ENCODE measurements around the gene ADAMTS17.

ADAMTS17 gene

GRCh38 chr15:100309109-100310040 lies 32.4 kb downstream of the ADAMTS17 start:
- no peak for DNase-seq

GRCh38 chr15:100308608-100309007 lies 33.2 kb downstream of the ADAMTS17 start:
- no peak for DNase-seq

GRCh38 chr15:100308213-100308600 lies 33.6 kb downstream of the ADAMTS17 start:
- DNase-seq, result no peak

GRCh38 chr15:100307241-100308212 lies 34.2 kb downstream of the ADAMTS17 start:
- no peak for DNase-seq

- no peak for DNase-seq
These were observed 35.7 kb downstream of the ADAMTS17 start for GRCh38 chr15:100306098-100306497.

- DNase-seq, result no peak
These were observed 39.8 kb downstream of the ADAMTS17 start for GRCh38 chr15:100301910-100302431.

- no peak for DNase-seq
These were observed 43.5 kb downstream of the ADAMTS17 start for GRCh38 chr15:100298257-100298656.

- no peak for DNase-seq
These were observed 44.0 kb downstream of the ADAMTS17 start for GRCh38 chr15:100297812-100298211.

- no peak for DNase-seq
These were observed 45.7 kb downstream of the ADAMTS17 start for GRCh38 chr15:100295939-100296565.

- no peak for DNase-seq
These were observed 49.8 kb downstream of the ADAMTS17 start for GRCh38 chr15:100292010-100292409.

GRCh38 chr15:100291106-100291505 lies 50.7 kb downstream of the ADAMTS17 start:
- no peak for DNase-seq

GRCh38 chr15:100285641-100286295 lies 56.0 kb downstream of the ADAMTS17 start:
- no peak for DNase-seq

- no peak for DNase-seq
These were observed 57.1 kb downstream of the ADAMTS17 start for GRCh38 chr15:100284701-100285100.

GRCh38 chr15:100284191-100284590 lies 57.6 kb downstream of the ADAMTS17 start:
- no peak for DNase-seq

GRCh38 chr15:100281096-100281917 lies 60.5 kb downstream of the ADAMTS17 start:
- no peak for DNase-seq

GRCh38 chr15:100279849-100280248 lies 61.9 kb downstream of the ADAMTS17 start:
- DNase-seq, result no peak

- DNase-seq, result no peak
These were observed 62.3 kb downstream of the ADAMTS17 start for GRCh38 chr15:100279446-100279845.

GRCh38 chr15:100278596-100279380 lies 63.0 kb downstream of the ADAMTS17 start:
- no peak for DNase-seq

- no peak for DNase-seq
These were observed 64.5 kb downstream of the ADAMTS17 start for GRCh38 chr15:100277087-100277855.

- DNase-seq, result no peak
These were observed 65.3 kb downstream of the ADAMTS17 start for GRCh38 chr15:100276506-100276905.
